GM23338 (cell line): Measurements from ENCODE around the gene BSND.

Experiments
- CREB1 ChIP-seq: fragments of 250-450 bp; sonication (Bioruptor Pico); IDR thresholded peaks from 2 replicates; pipeline ENCODE4 v1.5.0; 2020; ENCODE audit warnings: low read depth, mild to moderate bottlenecking, moderate library complexity
- EZH2 ChIP-seq: fragments of 200-600 bp; sonication (generic); IDR thresholded peaks from one replicate; pipeline ENCODE4 v1.8.0; 2017; ENCODE audit warnings: antibody characterized with exemption, mild to moderate bottlenecking, low read depth; ENCODE audit not compliant: unreplicated experiment
- EZH2phosphoT487 ChIP-seq: fragments of 200-600 bp; sonication (generic); IDR thresholded peaks from one replicate; pipeline ENCODE4 v1.8.1; 2018; ENCODE audit warnings: antibody characterized with exemption; ENCODE audit not compliant: unreplicated experiment
- JUNB ChIP-seq: IDR thresholded peaks from one replicate; pipeline ENCODE4 v1.6.1; 2016; ENCODE audit warnings: antibody characterized with exemption; ENCODE audit not compliant: unreplicated experiment
- POLR2AphosphoS5 ChIP-seq: IDR thresholded peaks from 2 replicates; pipeline ENCODE4 v1.6.1; 2016; ENCODE audit warnings: antibody characterized with exemption, low read depth
- TF ChIP-seq, protein P1 (sequence below), 2 experiments: fragments of 200-600 bp in 1 of 2; sonication (generic) in 1 of 2; conservative IDR thresholded peaks; 2 replicates each; pipeline versions ENCODE4 v1.5.1 to v1.6.1; 2016 to 2017; ENCODE audit warnings: antibody characterized with exemption in 2 of 2, low read depth in 2 of 2, mild to moderate bottlenecking in 2 of 2, moderate library complexity in 1 of 2
- TF ChIP-seq, protein P2 (sequence below): IDR thresholded peaks from one replicate; pipeline ENCODE4 v1.6.1; 2018; ENCODE audit warnings: antibody characterized with exemption; ENCODE audit not compliant: unreplicated experiment

DNA sequence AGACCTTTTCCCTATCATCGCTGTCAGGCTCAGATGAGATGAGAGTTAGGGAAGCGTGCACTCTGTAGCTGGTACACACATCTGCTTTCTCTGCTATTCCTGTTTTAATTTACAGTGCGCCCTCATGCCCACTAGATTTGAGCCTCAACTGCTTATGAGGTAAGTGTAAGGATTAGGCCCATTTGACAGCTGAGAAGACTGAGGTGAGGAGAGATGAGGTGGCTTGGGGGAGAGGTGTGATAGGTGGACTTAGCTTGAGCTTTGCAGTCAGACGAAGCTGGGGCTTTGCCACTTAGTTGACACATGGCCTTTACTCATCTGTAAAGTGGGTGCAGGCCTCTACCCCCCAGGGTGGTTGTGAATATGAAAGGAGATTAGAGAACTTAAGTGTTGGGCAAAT, 9.8 kb upstream of the BSND start:
- TF ChIP-seq, protein P1, sequence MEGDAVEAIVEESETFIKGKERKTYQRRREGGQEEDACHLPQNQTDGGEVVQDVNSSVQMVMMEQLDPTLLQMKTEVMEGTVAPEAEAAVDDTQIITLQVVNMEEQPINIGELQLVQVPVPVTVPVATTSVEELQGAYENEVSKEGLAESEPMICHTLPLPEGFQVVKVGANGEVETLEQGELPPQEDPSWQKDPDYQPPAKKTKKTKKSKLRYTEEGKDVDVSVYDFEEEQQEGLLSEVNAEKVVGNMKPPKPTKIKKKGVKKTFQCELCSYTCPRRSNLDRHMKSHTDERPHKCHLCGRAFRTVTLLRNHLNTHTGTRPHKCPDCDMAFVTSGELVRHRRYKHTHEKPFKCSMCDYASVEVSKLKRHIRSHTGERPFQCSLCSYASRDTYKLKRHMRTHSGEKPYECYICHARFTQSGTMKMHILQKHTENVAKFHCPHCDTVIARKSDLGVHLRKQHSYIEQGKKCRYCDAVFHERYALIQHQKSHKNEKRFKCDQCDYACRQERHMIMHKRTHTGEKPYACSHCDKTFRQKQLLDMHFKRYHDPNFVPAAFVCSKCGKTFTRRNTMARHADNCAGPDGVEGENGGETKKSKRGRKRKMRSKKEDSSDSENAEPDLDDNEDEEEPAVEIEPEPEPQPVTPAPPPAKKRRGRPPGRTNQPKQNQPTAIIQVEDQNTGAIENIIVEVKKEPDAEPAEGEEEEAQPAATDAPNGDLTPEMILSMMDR (conservative IDR thresholded peaks at IDR 0.05; ENCODE audit: low read depth in 2 of 2) = no peak
- TF ChIP-seq, protein P2, sequence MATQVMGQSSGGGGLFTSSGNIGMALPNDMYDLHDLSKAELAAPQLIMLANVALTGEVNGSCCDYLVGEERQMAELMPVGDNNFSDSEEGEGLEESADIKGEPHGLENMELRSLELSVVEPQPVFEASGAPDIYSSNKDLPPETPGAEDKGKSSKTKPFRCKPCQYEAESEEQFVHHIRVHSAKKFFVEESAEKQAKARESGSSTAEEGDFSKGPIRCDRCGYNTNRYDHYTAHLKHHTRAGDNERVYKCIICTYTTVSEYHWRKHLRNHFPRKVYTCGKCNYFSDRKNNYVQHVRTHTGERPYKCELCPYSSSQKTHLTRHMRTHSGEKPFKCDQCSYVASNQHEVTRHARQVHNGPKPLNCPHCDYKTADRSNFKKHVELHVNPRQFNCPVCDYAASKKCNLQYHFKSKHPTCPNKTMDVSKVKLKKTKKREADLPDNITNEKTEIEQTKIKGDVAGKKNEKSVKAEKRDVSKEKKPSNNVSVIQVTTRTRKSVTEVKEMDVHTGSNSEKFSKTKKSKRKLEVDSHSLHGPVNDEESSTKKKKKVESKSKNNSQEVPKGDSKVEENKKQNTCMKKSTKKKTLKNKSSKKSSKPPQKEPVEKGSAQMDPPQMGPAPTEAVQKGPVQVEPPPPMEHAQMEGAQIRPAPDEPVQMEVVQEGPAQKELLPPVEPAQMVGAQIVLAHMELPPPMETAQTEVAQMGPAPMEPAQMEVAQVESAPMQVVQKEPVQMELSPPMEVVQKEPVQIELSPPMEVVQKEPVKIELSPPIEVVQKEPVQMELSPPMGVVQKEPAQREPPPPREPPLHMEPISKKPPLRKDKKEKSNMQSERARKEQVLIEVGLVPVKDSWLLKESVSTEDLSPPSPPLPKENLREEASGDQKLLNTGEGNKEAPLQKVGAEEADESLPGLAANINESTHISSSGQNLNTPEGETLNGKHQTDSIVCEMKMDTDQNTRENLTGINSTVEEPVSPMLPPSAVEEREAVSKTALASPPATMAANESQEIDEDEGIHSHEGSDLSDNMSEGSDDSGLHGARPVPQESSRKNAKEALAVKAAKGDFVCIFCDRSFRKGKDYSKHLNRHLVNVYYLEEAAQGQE = no peak
- TF ChIP-seq EZH2 (no peak), CREB1 (CRISPR knock-in tag) (no peak), POLR2AphosphoS5 (no peak), JUNB (no peak), EZH2phosphoT487 (no peak)
